ENCODE results near the gene PDE3B.

DNA sequence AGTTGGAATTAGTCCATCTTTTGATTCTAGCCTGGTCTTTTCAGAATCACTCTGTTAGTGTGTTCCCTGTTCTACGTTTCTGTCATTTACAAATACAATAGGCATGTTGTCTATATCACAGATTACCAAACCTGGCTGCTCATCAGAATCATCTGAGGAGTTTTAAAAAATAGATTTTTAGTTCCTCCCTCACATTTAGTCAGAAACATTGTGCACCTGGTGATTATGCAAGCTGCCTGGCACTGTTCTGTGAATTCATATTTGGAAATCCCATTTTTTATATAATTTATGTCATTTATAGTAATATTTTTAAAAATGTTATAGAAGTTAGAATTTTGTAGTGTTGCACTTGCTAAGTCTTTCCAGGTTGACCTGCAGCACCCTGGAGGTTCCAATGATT lies 107.3 kb downstream of the PDE3B start:
- TF ChIP-seq, protein P1, sequence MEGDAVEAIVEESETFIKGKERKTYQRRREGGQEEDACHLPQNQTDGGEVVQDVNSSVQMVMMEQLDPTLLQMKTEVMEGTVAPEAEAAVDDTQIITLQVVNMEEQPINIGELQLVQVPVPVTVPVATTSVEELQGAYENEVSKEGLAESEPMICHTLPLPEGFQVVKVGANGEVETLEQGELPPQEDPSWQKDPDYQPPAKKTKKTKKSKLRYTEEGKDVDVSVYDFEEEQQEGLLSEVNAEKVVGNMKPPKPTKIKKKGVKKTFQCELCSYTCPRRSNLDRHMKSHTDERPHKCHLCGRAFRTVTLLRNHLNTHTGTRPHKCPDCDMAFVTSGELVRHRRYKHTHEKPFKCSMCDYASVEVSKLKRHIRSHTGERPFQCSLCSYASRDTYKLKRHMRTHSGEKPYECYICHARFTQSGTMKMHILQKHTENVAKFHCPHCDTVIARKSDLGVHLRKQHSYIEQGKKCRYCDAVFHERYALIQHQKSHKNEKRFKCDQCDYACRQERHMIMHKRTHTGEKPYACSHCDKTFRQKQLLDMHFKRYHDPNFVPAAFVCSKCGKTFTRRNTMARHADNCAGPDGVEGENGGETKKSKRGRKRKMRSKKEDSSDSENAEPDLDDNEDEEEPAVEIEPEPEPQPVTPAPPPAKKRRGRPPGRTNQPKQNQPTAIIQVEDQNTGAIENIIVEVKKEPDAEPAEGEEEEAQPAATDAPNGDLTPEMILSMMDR (optimal IDR thresholded peaks at IDR 0.05 in 1 of 3, IDR thresholded peaks at IDR 0.05 in 1 of 3, conservative IDR thresholded peaks at IDR 0.05 in 1 of 3; ENCODE audit: extremely low read depth in 1 of 3, insufficient read depth in 2 of 3, low read length in 3 of 3) = no peak
- TF ChIP-seq EZH2 (IDR thresholded peaks at IDR 0.05; ENCODE audit: low read length) = no peak

Measured in keratinocyte (primary cell).